HepG2 (cell line): ENCODE results near the gene THEM4. TPM values are rescaled to one million over a fixed set of nuclear protein-coding genes. Genes with fewer than 3 reads are reported as not detected.
A peak's percentile ranks its signal among the peaks of the same experiment; 100 is the strongest.

Experiments used
- BCL6 ChIP-seq: IDR thresholded peaks from 2 replicates; pipeline ENCODE4 v1.6.1; 2016; ENCODE audit warnings: missing genetic modification reagents, missing compliant biosample characterization
- CTCF ChIP-seq: sonication (generic); formaldehyde crosslinking; IDR thresholded peaks from 2 replicates; pipeline ENCODE4 v1.5.0; 2020; ENCODE audit warnings: mild to moderate bottlenecking, missing genetic modification reagents, moderate library complexity
- ESRRA ChIP-seq: sonication (generic); formaldehyde crosslinking; IDR thresholded peaks from 2 replicates; pipeline ENCODE4 v1.5.1; 2020; ENCODE audit warnings: mild to moderate bottlenecking, low read depth, missing genetic modification reagents
- FOXC1 ChIP-seq: sonication (generic); formaldehyde crosslinking; IDR thresholded peaks from 2 replicates; pipeline ENCODE4 v1.8.0; 2022; ENCODE audit warnings: mild to moderate bottlenecking, missing genetic modification reagents, borderline replicate concordance
- GABPB1 ChIP-seq: IDR thresholded peaks from 2 replicates; pipeline ENCODE4 v1.6.1; 2016; ENCODE audit warnings: mild to moderate bottlenecking, missing genetic modification reagents, moderate library complexity, missing compliant biosample characterization
- IRF2 ChIP-seq: IDR thresholded peaks from 2 replicates; pipeline ENCODE4 v1.6.1; 2018; ENCODE audit warnings: missing genetic modification reagents, missing compliant biosample characterization
- KLF9 ChIP-seq: IDR thresholded peaks from 2 replicates; pipeline ENCODE4 v1.6.1; 2016; ENCODE audit warnings: low read depth
- NR3C1 ChIP-seq: sonication (generic); formaldehyde crosslinking; IDR thresholded peaks from 2 replicates; pipeline ENCODE4 v1.4.0; 2020; ENCODE audit warnings: missing genetic modification reagents
- PRPF4 ChIP-seq: fragments of 200-400 bp; formaldehyde crosslinking; IDR thresholded peaks from 2 replicates; pipeline ENCODE4 v1.6.1; 2016; ENCODE audit warnings: low read length, low read depth; ENCODE audit not compliant: poor library complexity, severe bottlenecking
- RARA ChIP-seq: IDR thresholded peaks from 2 replicates; pipeline ENCODE4 v1.6.1; 2016; ENCODE audit warnings: missing genetic modification reagents, missing compliant biosample characterization
- RELA ChIP-seq: sonication (generic); formaldehyde crosslinking; IDR thresholded peaks from 2 replicates; pipeline ENCODE4 v1.4.0; 2020; ENCODE audit warnings: missing genetic modification reagents
- SKIL ChIP-seq: sonication (generic); formaldehyde crosslinking; IDR thresholded peaks from 2 replicates; pipeline ENCODE4 v1.8.0; 2022; ENCODE audit warnings: missing genetic modification reagents, mild to moderate bottlenecking, moderate library complexity, borderline replicate concordance
- SRSF1 ChIP-seq: fragments of 200-400 bp; formaldehyde crosslinking; optimal IDR thresholded peaks from 2 replicates; pipeline ENCODE3; 2017; ENCODE audit warnings: mild to moderate bottlenecking, low read depth, low read length, moderate library complexity
- ZFP41 ChIP-seq: sonication (generic); formaldehyde crosslinking; IDR thresholded peaks from 2 replicates; pipeline ENCODE4 v1.4.0; 2020; ENCODE audit warnings: mild to moderate bottlenecking, missing genetic modification reagents, borderline replicate concordance
- ZMAT3 ChIP-seq: sonication (generic); formaldehyde crosslinking; conservative IDR thresholded peaks from 2 replicates; pipeline ENCODE4 v1.7.0; 2021; ENCODE audit warnings: missing genetic modification reagents
- ZNF232 ChIP-seq: sonication (generic); formaldehyde crosslinking; IDR thresholded peaks from 2 replicates; pipeline ENCODE4 v1.4.0; 2020; ENCODE audit warnings: missing genetic modification reagents, borderline replicate concordance
- ZNF3 ChIP-seq: IDR thresholded peaks from 2 replicates; pipeline ENCODE4 v1.7.0; 2017; ENCODE audit warnings: inconsistent platforms
- ZNF335 ChIP-seq: sonication (generic); formaldehyde crosslinking; IDR thresholded peaks from 2 replicates; pipeline ENCODE4 v1.4.0; 2020; ENCODE audit warnings: missing genetic modification reagents
- ZNF768 ChIP-seq: sonication (generic); formaldehyde crosslinking; IDR thresholded peaks from 2 replicates; pipeline ENCODE4 v1.4.0; 2020; ENCODE audit warnings: missing genetic modification reagents
- polyA plus RNA-seq, 8 experiments: library from polyadenylated mRNA; depleted of rRNA in 3 of 8; stranded (reverse) in 7 of 8; unstranded in 1 of 8; fragments of >200 nt; fragmentation: Illumina TruSeq in 4 of 8; extraction: Trizol in 4 of 8; gene quantifications; 2 replicates each; pipeline versions ENCODE4 v1.2.1 to v1.2.3, GENCODE V29; 2011 to 2016; ENCODE audit warnings: low read depth in 4 of 8, missing spikeins in 1 of 8, mixed read lengths in 1 of 8; ENCODE audit not compliant: insufficient read depth in 1 of 8
- total RNA-seq, 5 experiments: library from RNA; depleted of rRNA; stranded (reverse); fragments of >200 nt; fragmentation: Illumina TruSeq; extraction: Trizol; gene quantifications; 2 replicates each; pipeline ENCODE4 v1.2.3, GENCODE V29; 2016; ENCODE audit warnings: low read depth in 1 of 5
- TF ChIP-seq, protein P1 (sequence below): conservative IDR thresholded peaks from 2 replicates; pipeline ENCODE4 v1.6.1; 2018; ENCODE audit warnings: missing genetic modification reagents
- TF ChIP-seq, protein P2 (sequence below): sonication (generic); formaldehyde crosslinking; IDR thresholded peaks from 2 replicates; pipeline ENCODE4 v1.9.0; 2022; ENCODE audit warnings: missing genetic modification reagents, mild to moderate bottlenecking, borderline replicate concordance

Gene THEM4
- total and polyA plus RNA-seq, 2 of the 13 experiments (the other 11 are each of a cell fraction or from before 2014, with no cell fraction given) = 10.9 to 13.9 TPM

DNA sequence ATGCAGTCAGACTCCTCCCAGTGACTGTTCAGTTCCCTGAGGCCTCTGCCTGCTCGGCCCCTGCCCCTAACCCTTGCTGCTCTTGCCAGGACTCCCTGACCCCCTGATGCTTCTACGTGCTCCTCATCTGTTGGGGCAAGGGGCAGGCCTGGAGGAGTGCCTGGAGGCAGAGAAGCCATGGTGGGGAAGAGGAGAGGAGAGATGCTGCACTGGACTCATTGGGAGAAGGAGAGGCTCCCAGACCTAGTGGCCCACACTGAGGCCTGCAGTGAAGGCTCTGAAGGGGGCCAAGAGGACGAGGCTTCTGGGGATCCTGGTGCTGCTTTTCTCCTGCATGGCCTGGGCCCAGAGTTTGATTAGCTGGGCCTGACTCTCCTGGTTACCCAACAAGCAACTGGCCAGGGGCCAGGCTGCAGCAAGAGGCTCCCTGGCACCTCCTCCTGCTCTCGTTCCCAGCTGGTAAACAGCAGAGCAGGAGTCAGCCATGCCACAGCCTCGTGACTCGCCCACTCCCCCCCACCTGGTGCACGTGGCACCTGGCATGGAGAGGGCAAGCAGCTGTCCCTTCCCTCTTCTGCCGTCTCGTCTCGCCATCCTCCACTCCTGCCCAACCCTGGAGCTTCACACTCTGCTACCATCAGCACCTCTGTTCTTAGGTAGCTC, 76.9 kb downstream of the THEM4 start (continued):
- TF ChIP-seq RELA (CRISPR knock-in tag) (no peak), SKIL (no peak), CTCF (CRISPR knock-in tag) (no peak; the same call in 1 of the 2 replicates), IRF2 (CRISPR knock-in tag) (peak; percentile 56; the same call in 1 of the 2 replicates), ZMAT3 (CRISPR knock-in tag) (0 out of 2 replicates have a peak, but pooled peaks have one; percentile 26), ZFP41 (CRISPR knock-in tag) (peak; percentile 67; the same call in 1 of the 2 replicates), ZNF335 (CRISPR knock-in tag) (0 out of 2 replicates have a peak, but pooled peaks have one; percentile 49), ZNF768 (CRISPR knock-in tag) (peak; percentile 31; the same call in 1 of the 2 replicates), NR3C1 (CRISPR knock-in tag) (no peak), PRPF4 (no peak), FOXC1 (CRISPR knock-in tag) (peak; percentile 64; the same call in 1 of the 2 replicates), ZNF3 (no peak), GABPB1 (CRISPR knock-in tag) (peak; percentile 57; the same call in 1 of the 2 replicates), ESRRA (CRISPR knock-in tag) (no peak), BCL6 (CRISPR knock-in tag) (peak; percentile 40; the same call in 1 of the 2 replicates), ZNF232 (CRISPR knock-in tag) (no peak), KLF9 (CRISPR knock-in tag) (no peak), SRSF1 (no peak), RARA (CRISPR knock-in tag) (peak; percentile 69)
- TF ChIP-seq, protein P1, sequence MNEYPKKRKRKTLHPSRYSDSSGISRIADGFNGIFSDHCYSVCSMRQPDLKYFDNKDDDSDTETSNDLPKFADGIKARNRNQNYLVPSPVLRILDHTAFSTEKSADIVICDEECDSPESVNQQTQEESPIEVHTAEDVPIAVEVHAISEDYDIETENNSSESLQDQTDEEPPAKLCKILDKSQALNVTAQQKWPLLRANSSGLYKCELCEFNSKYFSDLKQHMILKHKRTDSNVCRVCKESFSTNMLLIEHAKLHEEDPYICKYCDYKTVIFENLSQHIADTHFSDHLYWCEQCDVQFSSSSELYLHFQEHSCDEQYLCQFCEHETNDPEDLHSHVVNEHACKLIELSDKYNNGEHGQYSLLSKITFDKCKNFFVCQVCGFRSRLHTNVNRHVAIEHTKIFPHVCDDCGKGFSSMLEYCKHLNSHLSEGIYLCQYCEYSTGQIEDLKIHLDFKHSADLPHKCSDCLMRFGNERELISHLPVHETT = peak; percentile 78; the same call in 1 of the 2 replicates
- TF ChIP-seq, protein P2, sequence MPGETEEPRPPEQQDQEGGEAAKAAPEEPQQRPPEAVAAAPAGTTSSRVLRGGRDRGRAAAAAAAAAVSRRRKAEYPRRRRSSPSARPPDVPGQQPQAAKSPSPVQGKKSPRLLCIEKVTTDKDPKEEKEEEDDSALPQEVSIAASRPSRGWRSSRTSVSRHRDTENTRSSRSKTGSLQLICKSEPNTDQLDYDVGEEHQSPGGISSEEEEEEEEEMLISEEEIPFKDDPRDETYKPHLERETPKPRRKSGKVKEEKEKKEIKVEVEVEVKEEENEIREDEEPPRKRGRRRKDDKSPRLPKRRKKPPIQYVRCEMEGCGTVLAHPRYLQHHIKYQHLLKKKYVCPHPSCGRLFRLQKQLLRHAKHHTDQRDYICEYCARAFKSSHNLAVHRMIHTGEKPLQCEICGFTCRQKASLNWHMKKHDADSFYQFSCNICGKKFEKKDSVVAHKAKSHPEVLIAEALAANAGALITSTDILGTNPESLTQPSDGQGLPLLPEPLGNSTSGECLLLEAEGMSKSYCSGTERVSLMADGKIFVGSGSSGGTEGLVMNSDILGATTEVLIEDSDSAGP = peak; percentile 37; the same call in 1 of the 2 replicates
